ENCODE measurements around the gene ATP6V1C2.

ATP6V1C2 gene

GRCh38 chr2:10733566-10733925 lies 12.1 kb downstream of the ATP6V1C2 start:
- DNase-seq (ENCODE audit: low spot score), result no peak

- no peak for DNase-seq (ENCODE audit: low spot score)
Measured at GRCh38 chr2:10733980-10734379, 12.6 kb downstream of the ATP6V1C2 start.

GRCh38 chr2:10738192-10738591 lies 16.8 kb downstream of the ATP6V1C2 start:
- no peak for DNase-seq (ENCODE audit: low spot score)

- no peak for DNase-seq (ENCODE audit: low spot score)
Measured at GRCh38 chr2:10740226-10740625, 18.8 kb downstream of the ATP6V1C2 start.

- peak; percentile 48 for DNase-seq (ENCODE audit: low spot score)
Measured at GRCh38 chr2:10741139-10741538, 19.7 kb downstream of the ATP6V1C2 start.

GRCh38 chr2:10742666-10743065 lies 21.2 kb downstream of the ATP6V1C2 start:
- no peak for DNase-seq (ENCODE audit: low spot score)

- no peak for DNase-seq (ENCODE audit: low spot score)
Measured at GRCh38 chr2:10750610-10751009, 29.2 kb downstream of the ATP6V1C2 start.

GRCh38 chr2:10752236-10752635 lies 30.8 kb downstream of the ATP6V1C2 start:
- no peak for DNase-seq (ENCODE audit: low spot score)

- DNase-seq (ENCODE audit: low spot score), result no peak
Measured at GRCh38 chr2:10753156-10753555, 31.7 kb downstream of the ATP6V1C2 start.

- no peak for DNase-seq (ENCODE audit: low spot score)
Measured at GRCh38 chr2:10753876-10754275, 32.4 kb downstream of the ATP6V1C2 start.

GRCh38 chr2:10755621-10756020 lies 34.2 kb downstream of the ATP6V1C2 start:
- DNase-seq (ENCODE audit: low spot score), result no peak

GRCh38 chr2:10757814-10758286 lies 36.4 kb downstream of the ATP6V1C2 start:
- no peak for DNase-seq (ENCODE audit: low spot score)

GRCh38 chr2:10759151-10759714 lies 37.8 kb downstream of the ATP6V1C2 start:
- DNase-seq (ENCODE audit: low spot score), result no peak

GRCh38 chr2:10760794-10761504 lies 39.5 kb downstream of the ATP6V1C2 start:
- DNase-seq (ENCODE audit: low spot score), result no peak

- DNase-seq (ENCODE audit: low spot score), result no peak
Measured at GRCh38 chr2:10761591-10761990, 40.2 kb downstream of the ATP6V1C2 start.

- no peak for DNase-seq (ENCODE audit: low spot score)
Measured at GRCh38 chr2:10762651-10763460, 41.4 kb downstream of the ATP6V1C2 start.

GRCh38 chr2:10763461-10763800 lies 42.0 kb downstream of the ATP6V1C2 start:
- DNase-seq (ENCODE audit: low spot score), result no peak

- DNase-seq (ENCODE audit: low spot score), result no peak
Measured at GRCh38 chr2:10764096-10764785, 42.8 kb downstream of the ATP6V1C2 start.

GRCh38 chr2:10764896-10765295 lies 43.5 kb downstream of the ATP6V1C2 start:
- no peak for DNase-seq (ENCODE audit: low spot score)

- DNase-seq (ENCODE audit: low spot score), result no peak
Measured at GRCh38 chr2:10765461-10765860, 44.0 kb downstream of the ATP6V1C2 start.

- no peak for DNase-seq (ENCODE audit: low spot score)
Measured at GRCh38 chr2:10765914-10766313, 44.5 kb downstream of the ATP6V1C2 start.

GRCh38 chr2:10768063-10768507 lies 46.7 kb downstream of the ATP6V1C2 start:
- no peak for DNase-seq (ENCODE audit: low spot score)
